Measurements from ENCODE around the gene EEF1AKMT2. TPM values are rescaled to one million over a fixed set of nuclear protein-coding genes. Genes with fewer than 3 reads are reported as not detected.
"Not testable (repeated sequence)": the region's sequence is repeated elsewhere in the genome, so short reads cannot be mapped to it uniquely, and the experiment has no call there.

Gene EEF1AKMT2
- total RNA-seq, 1 donor from 2014 or later = 17.0 TPM

DNA sequence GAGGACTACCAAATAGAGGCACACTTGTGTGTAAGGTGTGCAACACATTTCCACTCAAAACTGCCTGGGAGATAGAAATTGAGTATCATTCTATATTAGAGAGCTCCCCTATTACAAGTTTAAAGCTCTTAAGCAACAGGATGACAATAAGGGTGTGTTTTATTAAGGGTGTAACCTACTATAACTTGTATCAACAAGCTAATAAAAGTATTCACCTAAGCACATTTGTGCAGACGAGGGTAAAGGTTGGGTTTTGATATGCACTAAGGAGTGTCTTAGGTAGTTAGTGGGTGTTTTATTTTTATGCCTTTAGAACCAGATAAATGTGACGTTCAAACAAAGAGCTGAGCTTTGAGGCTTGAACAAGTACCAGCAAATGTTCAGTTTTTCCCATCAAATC, 44.7 kb downstream of the EEF1AKMT2 start:
- TF ChIP-seq CTCF (conservative IDR thresholded peaks at IDR 0.05; ENCODE audit: low read depth, low read length) = no peak
- DNase-seq (ENCODE audit: low read depth) = no peak
- no peak overlapping the region for H3K4me3 ChIP-seq (ENCODE audit: low read depth, low read length)

- H3K4me3 ChIP-seq (ENCODE audit: low read depth, low read length); DNase-seq (ENCODE audit: low read depth): not testable (repeated sequence)
Measured at GRCh38 chr10:124746447-124746846, 45.2 kb downstream of the EEF1AKMT2 start.

DNA sequence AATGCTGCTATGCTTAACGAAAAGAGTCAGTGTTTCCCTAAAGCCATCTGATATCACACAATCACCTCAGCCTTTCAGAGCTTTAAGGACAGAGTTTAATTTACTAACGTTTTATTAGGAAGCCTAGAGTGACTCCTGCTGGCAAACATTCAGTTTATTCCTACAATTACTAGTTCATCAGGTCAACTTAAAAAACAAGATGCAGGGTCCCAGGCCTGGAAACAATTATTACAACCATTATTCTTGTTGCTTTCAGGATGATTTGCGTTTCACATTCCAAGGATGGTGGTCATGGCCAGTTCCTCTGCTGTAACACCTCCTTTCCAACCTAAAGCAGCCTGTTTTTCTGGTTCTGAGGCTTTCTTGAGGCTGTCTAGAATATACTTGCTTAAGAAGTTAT, 46.0 kb downstream of the EEF1AKMT2 start:
- DNase-seq (ENCODE audit: low read depth) = no peak
- no peak overlapping the region for H3K4me3 ChIP-seq (ENCODE audit: low read depth, low read length)
- peak; percentile 52 for TF ChIP-seq CTCF (conservative IDR thresholded peaks at IDR 0.05; ENCODE audit: low read depth, low read length)

- H3K4me3 ChIP-seq (ENCODE audit: low read depth, low read length) = no peak overlapping the region
- TF ChIP-seq CTCF (conservative IDR thresholded peaks at IDR 0.05; ENCODE audit: low read depth, low read length) = no peak
- no peak for DNase-seq (ENCODE audit: low read depth)
Measured at GRCh38 chr10:124745252-124745651, 46.4 kb downstream of the EEF1AKMT2 start.

DNA sequence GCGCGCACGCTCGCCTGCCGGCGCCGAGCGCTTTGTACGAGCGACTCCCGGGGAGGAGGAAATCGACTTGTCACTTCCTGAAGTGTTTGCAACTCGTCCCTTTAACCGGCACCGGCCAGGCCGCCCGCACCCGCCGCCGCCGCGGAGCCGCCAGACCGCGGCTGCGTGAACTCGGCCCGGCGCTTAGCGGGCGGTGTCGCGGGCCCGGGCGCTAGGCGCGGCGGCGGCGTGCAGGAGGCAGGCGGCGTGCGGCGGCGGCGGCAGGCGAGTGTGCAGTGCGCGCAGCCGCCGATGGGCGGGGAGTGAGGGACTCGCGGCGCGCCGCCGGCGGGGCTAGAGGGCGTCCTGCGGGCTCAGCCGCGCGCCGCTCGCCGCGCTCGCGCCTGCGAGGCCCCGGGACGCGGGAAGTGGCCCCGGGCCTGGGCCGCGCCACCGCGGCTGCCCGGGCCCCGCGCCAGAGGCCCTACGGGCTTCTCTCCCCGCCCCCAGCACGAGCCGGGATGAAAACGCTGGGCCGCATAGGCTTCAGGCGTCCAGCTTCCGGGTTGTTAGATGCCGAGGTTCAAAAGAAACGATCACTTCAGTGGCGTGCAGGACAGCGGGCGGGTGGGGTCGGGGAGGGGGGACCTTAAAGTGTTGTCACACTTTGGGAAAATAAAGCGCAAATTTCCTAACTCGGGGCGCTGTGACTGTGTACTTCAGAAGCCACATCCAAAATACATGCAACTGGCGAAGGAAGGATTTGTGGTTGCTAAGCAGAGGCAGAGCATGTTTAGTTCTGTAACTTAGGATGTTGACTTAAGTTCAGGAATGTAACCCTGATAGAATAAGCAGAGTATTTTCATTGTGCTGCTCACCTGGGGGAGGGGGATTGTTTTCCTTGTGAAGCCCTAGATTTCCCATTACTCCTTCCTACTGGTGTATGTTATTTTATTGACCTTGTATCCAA, 47.3 kb downstream of the EEF1AKMT2 start, which contains the start of gene FAM53B:
Gene FAM53B, minus strand, starts transcription at position 277 of the 949 bp plus-strand sequence. CDS start 37,665 bp downstream, outside the sequence.
- no peak for DNase-seq (ENCODE audit: low read depth)

GRCh38 chr10:124743191-124744101, 48.2 kb downstream of the EEF1AKMT2 start:
- H3K4me3 ChIP-seq (ENCODE audit: low read depth, low read length) = peak overlapping the region; percentile 68
- DNase-seq (ENCODE audit: low read depth) = no peak
- TF ChIP-seq CTCF (conservative IDR thresholded peaks at IDR 0.05; ENCODE audit: low read depth, low read length) = no peak

More for the DNA sequence above, 47.3 kb downstream of the EEF1AKMT2 start, which contains the start of gene FAM53B:
- H3K4me3 ChIP-seq (ENCODE audit: low read depth, low read length) = peak within 1 kb of the TSS; percentile 68
- TF ChIP-seq CTCF (conservative IDR thresholded peaks at IDR 0.05; ENCODE audit: low read depth, low read length) = no peak

Data from epithelial cell of proximal tubule (primary cell).